Measurements from ENCODE around the gene KRT1. TPM values are rescaled to one million over a fixed set of nuclear protein-coding genes. Genes with fewer than 3 reads are reported as not detected.

KRT1 gene
- total RNA-seq, 3 donors from 2014 or later, result 0.37 TPM; not detected in 2

Other genes starting within 250 kb of the KRT1 start
- not detected for gene KRT75, start 246.0 kb downstream of the KRT1 start, total RNA-seq
- gene KRT6B, start 228.3 kb downstream of the KRT1 start, total RNA-seq, result not detected
- not detected for gene KRT6C, start 206.6 kb downstream of the KRT1 start, total RNA-seq
- gene KRT6A, start 187.2 kb downstream of the KRT1 start, total RNA-seq, result not detected
- gene KRT5, start 160.0 kb downstream of the KRT1 start, total RNA-seq, result not detected
- gene KRT71, start 127.3 kb downstream of the KRT1 start, total RNA-seq, result not detected
- gene KRT74, start 106.6 kb downstream of the KRT1 start, total RNA-seq, result not detected
- under 1 TPM; 0.11 to 0.38 (median 0.20) TPM for gene KRT72, start 78.9 kb downstream of the KRT1 start, total RNA-seq
- under 1 TPM; 0.16 to 0.23 (median 0.22) TPM for gene KRT73, start 61.8 kb downstream of the KRT1 start, total RNA-seq
- gene KRT2, start 28.2 kb downstream of the KRT1 start, total RNA-seq, result not detected
- gene KRT77, start 23.1 kb upstream of the KRT1 start, total RNA-seq, result not detected
- not detected for gene KRT76, start 96.9 kb upstream of the KRT1 start, total RNA-seq
- not detected for gene KRT3, start 115.7 kb upstream of the KRT1 start, total RNA-seq
- gene KRT4, start 133.7 kb upstream of the KRT1 start, total RNA-seq, result not detected
- gene KRT79, start 153.9 kb upstream of the KRT1 start, total RNA-seq, result under 1 TPM in 2 of 3 donors, not detected in 1; 0.10 to 0.16 TPM
- not detected for gene KRT78, start 168.6 kb upstream of the KRT1 start, total RNA-seq
- 1 to 10 TPM; 4.2 to 6.0 (median 4.5) TPM for gene KRT8, start 224.7 kb upstream of the KRT1 start, total RNA-seq